WTC11 (cell line): ENCODE results near the gene TAAR2. TPM values are rescaled to one million over a fixed set of nuclear protein-coding genes. Genes with fewer than 3 reads are reported as not detected.

Source experiments
- ATAC-seq: fragments of 200-7000 bp; cut with Tn5 transposase; 2 replicates; pipeline ENCODE4 v1.10.0; 2021; ENCODE audit warnings: mild to moderate bottlenecking, moderate library complexity
- CTCF ChIA-PET: fragments of 300-600 bp; sonication (Branson Sonifier 250); formaldehyde crosslinking; loops from one replicate; lab custom pipeline; 2021; ENCODE audit warnings: antibody characterized with exemption; lab: Charles Lee
- POLR2A ChIA-PET: fragments of 350-600 bp; sonication (Branson Sonifier 250); formaldehyde crosslinking; loops from one replicate; lab custom pipeline; 2021; ENCODE audit warnings: antibody characterized with exemption; lab: Charles Lee
- DNase-seq: peaks from one replicate; pipeline ENCODE4 v3.0.0; 2021; ENCODE audit warnings: low spot score
- H3K27ac Mint-ChIP-seq: 2 replicates; pipeline ENCODE4 v1.8.0; 2021; ENCODE audit warnings: mixed read lengths
- H3K27me3 Mint-ChIP-seq: 2 replicates; pipeline ENCODE4 v1.8.0; 2021; ENCODE audit warnings: low read depth, mild to moderate bottlenecking, moderate library complexity, mixed read lengths
- H3K36me3 Mint-ChIP-seq: 2 replicates; pipeline ENCODE4 v1.8.0; 2021; ENCODE audit warnings: mixed read lengths
- H3K4me1 Mint-ChIP-seq: 2 replicates; pipeline ENCODE4 v1.8.0; 2022; ENCODE audit warnings: mixed read lengths
- H3K4me3 Mint-ChIP-seq: 2 replicates; pipeline ENCODE4 v1.8.0; 2021; ENCODE audit warnings: mild to moderate bottlenecking, moderate library complexity, mixed read lengths
- H3K9me3 Mint-ChIP-seq: 2 replicates; pipeline ENCODE4 v1.8.0; 2021; ENCODE audit warnings: mixed read lengths
- E2F1 ChIP-seq: sonication (generic); formaldehyde crosslinking; IDR thresholded peaks from 2 replicates; pipeline ENCODE4 v1.8.0; 2022; ENCODE audit warnings: mild to moderate bottlenecking, missing genetic modification reagents
- E2F4 ChIP-seq: sonication (generic); formaldehyde crosslinking; IDR thresholded peaks from 2 replicates; pipeline ENCODE4 v1.8.1; 2022; ENCODE audit warnings: low read depth, mild to moderate bottlenecking, moderate library complexity, missing genetic modification reagents, borderline replicate concordance
- E2F5 ChIP-seq: sonication (generic); formaldehyde crosslinking; IDR thresholded peaks from 2 replicates; pipeline ENCODE4 v1.8.1; 2022; ENCODE audit warnings: mild to moderate bottlenecking, moderate library complexity, missing genetic modification reagents
- EMX1 ChIP-seq: fragments of 250-450 bp; sonication (Bioruptor Pico); IDR thresholded peaks from 2 replicates; pipeline ENCODE4 v1.8.0; 2021; ENCODE audit warnings: mild to moderate bottlenecking
- GABPB1 ChIP-seq: sonication (generic); formaldehyde crosslinking; IDR thresholded peaks from 2 replicates; pipeline ENCODE4 v1.8.1; 2023; ENCODE audit warnings: mild to moderate bottlenecking, missing genetic modification reagents
- GRHL2 ChIP-seq: fragments of 250-450 bp; sonication (Bioruptor Pico); IDR thresholded peaks from 2 replicates; pipeline ENCODE4 v1.8.0; 2022; ENCODE audit warnings: mild to moderate bottlenecking, moderate library complexity; ENCODE audit not compliant: insufficient replicate concordance, severe bottlenecking
- MAX ChIP-seq: sonication (generic); formaldehyde crosslinking; IDR thresholded peaks from 2 replicates; pipeline ENCODE4 v1.8.0; 2022; ENCODE audit warnings: mild to moderate bottlenecking, missing genetic modification reagents
- MYBL2 ChIP-seq: sonication (generic); formaldehyde crosslinking; IDR thresholded peaks from 2 replicates; pipeline ENCODE4 v1.8.1; 2023; ENCODE audit warnings: mild to moderate bottlenecking, moderate library complexity, missing genetic modification reagents
- PREB ChIP-seq: sonication (generic); formaldehyde crosslinking; IDR thresholded peaks from 2 replicates; pipeline ENCODE4 v1.8.1; 2022; ENCODE audit warnings: mild to moderate bottlenecking, missing genetic modification reagents, moderate library complexity, borderline replicate concordance
- PRRX2 ChIP-seq: fragments of 250-450 bp; sonication (Bioruptor Pico); IDR thresholded peaks from 2 replicates; pipeline ENCODE4 v1.8.0; 2021; ENCODE audit warnings: mild to moderate bottlenecking
- RORB ChIP-seq: fragments of 250-450 bp; sonication (Bioruptor Pico); IDR thresholded peaks from 2 replicates; pipeline ENCODE4 v1.9.0; 2021; ENCODE audit warnings: mild to moderate bottlenecking
- SOX15 ChIP-seq: fragments of 250-450 bp; sonication (Bioruptor Pico); IDR thresholded peaks from 2 replicates; pipeline ENCODE4 v1.9.0; 2021; ENCODE audit warnings: mild to moderate bottlenecking
- TEAD4 ChIP-seq: sonication (generic); formaldehyde crosslinking; IDR thresholded peaks from 2 replicates; pipeline ENCODE4 v1.8.0; 2022; ENCODE audit warnings: mild to moderate bottlenecking, missing genetic modification reagents
- ZBTB21 ChIP-seq: sonication (generic); formaldehyde crosslinking; IDR thresholded peaks from 2 replicates; pipeline ENCODE4 v1.8.1; 2023; ENCODE audit warnings: mild to moderate bottlenecking, missing genetic modification reagents, borderline replicate concordance
- ZNF138 ChIP-seq: sonication (generic); formaldehyde crosslinking; conservative IDR thresholded peaks from 2 replicates; pipeline ENCODE4 v1.8.1; 2022; ENCODE audit warnings: mild to moderate bottlenecking, moderate library complexity, missing genetic modification reagents
- ZNF281 ChIP-seq: sonication (generic); formaldehyde crosslinking; IDR thresholded peaks from 2 replicates; pipeline ENCODE4 v1.8.0; 2023; ENCODE audit warnings: mild to moderate bottlenecking, missing genetic modification reagents
- ZNF532 ChIP-seq: fragments of 250-450 bp; sonication (Bioruptor Pico); IDR thresholded peaks from 2 replicates; pipeline ENCODE4 v1.9.0; 2021; ENCODE audit warnings: mild to moderate bottlenecking, borderline replicate concordance
- total RNA-seq: library from RNA; stranded (reverse); gene quantifications from 3 replicates; pipeline ENCODE4 v1.2.3, GENCODE V29; 2021

Gene TAAR2
- total RNA-seq, 1 experiment from 2014 or later = not detected

- ChIA-PET POLR2A (no interaction called here), CTCF (interaction anchor here (1.1 kb wide), 1 partner anchor 67 kb away, joined by 3 read pairs; no protein-coding TSS in a partner anchor)
- Mint-ChIP-seq H3K36me3 (no peaks in the 10 kb centered on the region), H3K4me3 (no peak overlapping the region), H3K27me3 (no peaks in the 10 kb centered on the region), H3K4me1 (no peaks in the 10 kb centered on the region), H3K27ac (no peak overlapping the region), H3K9me3 (no peaks in the 10 kb centered on the region)
- no peak for DNase-seq
- TF ChIP-seq RORB (CRISPR knock-in tag) (no peak), PREB (no peak), SOX15 (no peak), EMX1 (no peak), ZNF138 (CRISPR knock-in tag) (no peak), GABPB1 (no peak), PRRX2 (CRISPR knock-in tag) (no peak), ZNF281 (CRISPR knock-in tag) (no peak), ZNF532 (no peak), GRHL2 (CRISPR knock-in tag) (no peak), MYBL2 (CRISPR knock-in tag) (no peak), ZBTB21 (CRISPR knock-in tag) (no peak), E2F4 (CRISPR knock-in tag) (no peak), TEAD4 (CRISPR knock-in tag) (no peak), E2F1 (CRISPR knock-in tag) (no peak), MAX (CRISPR knock-in tag) (no peak), E2F5 (CRISPR knock-in tag) (no peak)
- ATAC-seq = no peak
Measured at GRCh38 chr6:132648356-132648755, 24.3 kb upstream of the TAAR2 start.
